ENCODE data around the gene ZCCHC12. TPM values are rescaled to one million over a fixed set of nuclear protein-coding genes. Genes with fewer than 3 reads are reported as not detected.

ZCCHC12 gene
- total RNA-seq, 1 donor from 2014 or later = not detected

DNA sequence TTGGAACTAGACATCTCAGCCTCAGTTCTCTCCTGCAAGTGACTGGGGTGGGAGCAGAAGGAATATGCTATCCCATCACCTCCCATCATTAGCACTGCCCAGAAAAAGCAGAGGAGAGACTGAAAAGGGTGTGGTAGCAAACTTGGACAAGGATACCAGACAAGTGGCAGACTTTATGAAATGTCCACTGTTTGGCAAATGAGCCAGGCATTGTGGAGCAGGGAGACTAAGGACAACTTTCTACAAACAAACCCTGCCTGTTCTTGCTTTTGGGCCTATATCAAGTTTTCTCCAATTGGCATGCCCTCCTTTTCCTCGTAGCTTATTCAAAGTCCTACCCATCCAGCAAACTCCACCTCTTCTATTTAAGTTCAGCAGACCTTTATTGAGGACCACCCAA is 41.6 kb downstream of the ZCCHC12 start:
- DNase-seq (ENCODE audit: low spot score) = no peak
- ATAC-seq = no peak

DNA sequence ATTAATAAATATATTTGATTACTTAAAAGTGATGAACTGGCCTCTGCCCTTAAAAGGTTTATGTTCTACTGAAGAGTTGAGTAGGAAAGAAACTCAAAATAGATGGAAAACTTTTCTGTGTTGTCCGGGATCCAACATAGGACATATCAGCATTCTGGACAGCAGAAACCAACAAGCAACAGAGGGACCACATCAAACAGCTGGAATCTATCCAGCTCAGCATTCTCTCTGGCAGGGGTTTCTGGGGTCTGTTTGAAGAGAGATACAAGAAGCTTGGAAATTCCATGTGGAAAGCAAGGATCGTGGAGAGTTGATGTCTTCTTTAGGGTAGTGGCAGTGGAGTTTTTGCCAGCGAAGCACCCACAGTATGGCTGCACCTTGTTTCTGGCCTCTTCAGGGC is 43.6 kb downstream of the ZCCHC12 start:
- ATAC-seq (no peak), DNase-seq (ENCODE audit: low spot score) (no peak)

DNA sequence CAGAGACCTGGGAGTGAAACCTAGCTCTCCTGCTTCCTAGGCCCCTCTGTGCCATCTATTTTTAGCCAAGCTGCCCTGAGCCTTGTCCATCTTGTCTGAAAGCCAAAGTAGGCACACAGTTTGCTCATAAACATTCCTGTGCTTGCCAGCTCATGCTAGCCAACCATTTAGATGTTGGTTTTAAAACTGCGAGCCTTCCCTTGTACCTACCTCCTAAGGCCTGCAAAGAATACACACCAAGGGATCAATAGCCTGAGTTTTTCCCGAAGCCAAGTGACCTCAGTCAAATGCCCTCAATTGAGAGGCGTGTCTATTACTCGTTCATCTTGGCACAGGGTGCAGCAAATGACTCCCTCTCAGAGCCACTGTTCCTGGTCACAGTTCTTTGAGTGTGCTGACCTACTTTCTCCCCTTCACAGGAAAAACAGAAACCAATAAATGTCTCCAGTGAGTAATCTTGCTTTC is 48.5 kb downstream of the ZCCHC12 start:
- ATAC-seq (peak; percentile 92), DNase-seq (ENCODE audit: low spot score) (peak; percentile 77)

Other genes with a start within 250 kb of the ZCCHC12 start
- gene IL13RA1, start 96.2 kb upstream of the ZCCHC12 start, total RNA-seq = 72.5 TPM
- 9.5 TPM for gene LONRF3, start 150.8 kb downstream of the ZCCHC12 start, total RNA-seq
- not detected for gene CT47C1, start 249.2 kb downstream of the ZCCHC12 start, total RNA-seq

All from left lobe of liver (tissue), 2 donors.